ENCODE results near the gene TRAPPC10.

Gene TRAPPC10

DNA sequence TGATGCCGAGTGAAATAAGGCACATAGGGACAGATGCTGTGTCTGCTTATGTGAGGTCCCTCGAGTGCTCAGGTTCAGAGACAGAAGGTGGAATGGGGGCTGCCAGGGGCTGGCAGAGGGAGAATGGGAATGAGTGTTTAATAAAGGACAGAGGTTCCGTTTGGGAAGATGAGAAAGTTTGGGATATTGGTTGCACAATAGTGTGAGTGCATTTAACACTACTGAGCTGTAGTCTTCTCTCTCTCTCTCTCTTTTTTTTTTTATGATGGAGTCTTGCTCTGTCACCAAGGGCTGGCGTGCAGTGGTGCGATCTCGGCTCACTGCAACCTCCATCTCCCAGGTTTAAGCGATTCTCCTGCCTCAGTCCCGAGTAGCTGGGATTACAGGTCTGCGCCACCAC lies 44.9 kb downstream of the TRAPPC10 start:
- no peak overlapping the region for H2AK5ac ChIP-seq (ENCODE audit: low read length)
- no peaks in the 10 kb centered on the region for H3K4me1 ChIP-seq (ENCODE audit: control insufficient read depth in 1 of 2, insufficient read depth in 2 of 2, low read length in 2 of 2)
- no peak overlapping the region for H2BK5ac ChIP-seq (ENCODE audit: low read depth, low read length, poor library complexity)
- no peaks in the 10 kb centered on the region for H3K79me1 ChIP-seq (ENCODE audit: low read length)
- no peak overlapping the region for H4K12ac ChIP-seq (ENCODE audit: low read depth, low read length)
- H3K23ac ChIP-seq (ENCODE audit: low read length): no peak overlapping the region
- H3K27ac ChIP-seq (ENCODE audit: low read depth, low read length): no peak overlapping the region
- WGBS (ENCODE audit: extremely low coverage, insufficient coverage, insufficient read length): 100% methylated on average over 1 of the region's 9 CpGs
- no peak overlapping the region for H3K4ac ChIP-seq (ENCODE audit: low read depth, low read length)
- no peak overlapping the region for H3K4me3 ChIP-seq (ENCODE audit: low read depth, low read length)
- no peak overlapping the region for H4K8ac ChIP-seq (ENCODE audit: low read depth, low read length)
- no peak overlapping the region for H4K91ac ChIP-seq (ENCODE audit: low read depth, low read length)
- H2BK120ac ChIP-seq (ENCODE audit: insufficient read depth, low read length, poor library complexity): no peak overlapping the region
- no peak overlapping the region for H2AFZ ChIP-seq (ENCODE audit: insufficient read depth, low read length, poor library complexity)
- no peak overlapping the region for H3K18ac ChIP-seq (ENCODE audit: low read length)
- no peaks in the 10 kb centered on the region for H3K79me2 ChIP-seq (ENCODE audit: control insufficient read depth, insufficient read depth, low read length, poor library complexity)
- no peak overlapping the region for H2BK12ac ChIP-seq (ENCODE audit: low read length)
- H3K36me3 ChIP-seq (ENCODE audit: control insufficient read depth in 1 of 2, insufficient read depth in 2 of 2, low read length in 2 of 2): peaks cover 18 to 32% of the 10 kb centered on the region in 2 experiments
- no peak for DNase-seq
- no peak overlapping the region for H3K9ac ChIP-seq (ENCODE audit: low read length)
- H3K4me2 ChIP-seq (ENCODE audit: low read length): no peak overlapping the region
- H3K27me3 ChIP-seq (ENCODE audit: insufficient read depth, low read length): no peaks in the 10 kb centered on the region
- H3K9me3 ChIP-seq (ENCODE audit: insufficient read depth, low read depth, low read length): no peaks in the 10 kb centered on the region
- no peak overlapping the region for H3K14ac ChIP-seq (ENCODE audit: low read length)

- H4K8ac ChIP-seq (ENCODE audit: low read depth, low read length): no peak overlapping the region
- WGBS (ENCODE audit: extremely low coverage, insufficient coverage, insufficient read length): no CpG with 5 or more reads among the region's 15 CpGs
- H3K18ac ChIP-seq (ENCODE audit: low read length): no peak overlapping the region
- H2BK120ac ChIP-seq (ENCODE audit: insufficient read depth, low read length, poor library complexity): no peak overlapping the region
- peaks cover 23 to 38% of the 10 kb centered on the region in 2 experiments for H3K36me3 ChIP-seq (ENCODE audit: control insufficient read depth in 1 of 2, insufficient read depth in 2 of 2, low read length in 2 of 2)
- no peak overlapping the region for H3K4me3 ChIP-seq (ENCODE audit: low read depth, low read length)
- no peak overlapping the region for H2BK5ac ChIP-seq (ENCODE audit: low read depth, low read length, poor library complexity)
- H4K12ac ChIP-seq (ENCODE audit: low read depth, low read length): no peak overlapping the region
- H2BK12ac ChIP-seq (ENCODE audit: low read length): no peak overlapping the region
- no peak overlapping the region for H3K23ac ChIP-seq (ENCODE audit: low read length)
- H2AFZ ChIP-seq (ENCODE audit: insufficient read depth, low read length, poor library complexity): no peak overlapping the region
- H3K9ac ChIP-seq (ENCODE audit: low read length): no peak overlapping the region
- DNase-seq: no peak
- H3K4ac ChIP-seq (ENCODE audit: low read depth, low read length): no peak overlapping the region
- no peak overlapping the region for H3K4me2 ChIP-seq (ENCODE audit: low read length)
- H3K27ac ChIP-seq (ENCODE audit: low read depth, low read length): no peak overlapping the region
- H3K79me1 ChIP-seq (ENCODE audit: low read length): no peaks in the 10 kb centered on the region
- no peaks in the 10 kb centered on the region for H3K4me1 ChIP-seq (ENCODE audit: control insufficient read depth in 1 of 2, insufficient read depth in 2 of 2, low read length in 2 of 2)
- H4K91ac ChIP-seq (ENCODE audit: low read depth, low read length): no peak overlapping the region
- H2AK5ac ChIP-seq (ENCODE audit: low read length): no peak overlapping the region
- no peaks in the 10 kb centered on the region for H3K79me2 ChIP-seq (ENCODE audit: control insufficient read depth, insufficient read depth, low read length, poor library complexity)
- no peak overlapping the region for H3K14ac ChIP-seq (ENCODE audit: low read length)
- no peaks in the 10 kb centered on the region for H3K27me3 ChIP-seq (ENCODE audit: insufficient read depth, low read length)
- H3K9me3 ChIP-seq (ENCODE audit: insufficient read depth, low read depth, low read length): no peaks in the 10 kb centered on the region
These were observed 46.0 kb downstream of the TRAPPC10 start for GRCh38 chr21:44057960-44058651.

DNA sequence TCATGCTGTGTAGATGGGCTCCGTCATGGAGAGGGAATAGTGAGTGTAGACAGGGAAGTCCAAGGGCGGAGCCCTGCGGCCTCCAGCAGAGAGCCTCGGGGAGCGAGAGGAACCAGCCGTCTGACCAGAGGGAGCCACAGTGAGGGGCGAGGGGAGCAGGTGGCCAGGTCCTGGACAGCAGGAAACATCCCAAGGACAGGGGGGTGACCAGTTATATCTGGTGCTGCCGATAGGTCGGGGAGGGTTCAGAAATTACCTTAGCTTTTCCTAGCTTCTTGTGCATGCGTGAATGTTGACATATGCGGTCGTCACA lies 46.5 kb downstream of the TRAPPC10 start:
- Histone ChIP-seq H3K4me2 (ENCODE audit: low read length) (no peak overlapping the region), H3K9ac (ENCODE audit: low read length) (no peak overlapping the region), H3K79me2 (ENCODE audit: control insufficient read depth, insufficient read depth, low read length, poor library complexity) (no peaks in the 10 kb centered on the region), H2BK5ac (ENCODE audit: low read depth, low read length, poor library complexity) (no peak overlapping the region), H3K79me1 (ENCODE audit: low read length) (no peaks in the 10 kb centered on the region), H2AFZ (ENCODE audit: insufficient read depth, low read length, poor library complexity) (no peak overlapping the region), H2AK5ac (ENCODE audit: low read length) (no peak overlapping the region), H3K9me3 (ENCODE audit: insufficient read depth, low read depth, low read length) (no peaks in the 10 kb centered on the region), H3K4ac (ENCODE audit: low read depth, low read length) (no peak overlapping the region), H4K91ac (ENCODE audit: low read depth, low read length) (no peak overlapping the region), H3K4me3 (ENCODE audit: low read depth, low read length) (no peak overlapping the region), H3K18ac (ENCODE audit: low read length) (no peak overlapping the region), H3K14ac (ENCODE audit: low read length) (no peak overlapping the region), H4K12ac (ENCODE audit: low read depth, low read length) (no peak overlapping the region), H3K4me1 (ENCODE audit: control insufficient read depth in 1 of 2, insufficient read depth in 2 of 2, low read length in 2 of 2) (no peaks in the 10 kb centered on the region), H3K27me3 (ENCODE audit: insufficient read depth, low read length) (no peaks in the 10 kb centered on the region), H3K23ac (ENCODE audit: low read length) (no peak overlapping the region), H3K27ac (ENCODE audit: low read depth, low read length) (no peak overlapping the region), H2BK12ac (ENCODE audit: low read length) (no peak overlapping the region), H3K36me3 (ENCODE audit: control insufficient read depth in 1 of 2, insufficient read depth in 2 of 2, low read length in 2 of 2) (peaks cover 28 to 43% of the 10 kb centered on the region in 2 experiments), H4K8ac (ENCODE audit: low read depth, low read length) (no peak overlapping the region), H2BK120ac (ENCODE audit: insufficient read depth, low read length, poor library complexity) (no peak overlapping the region)
- no CpG with 5 or more reads among the region's 12 CpGs for WGBS (ENCODE audit: extremely low coverage, insufficient coverage, insufficient read length)
- no peak for DNase-seq

DNA sequence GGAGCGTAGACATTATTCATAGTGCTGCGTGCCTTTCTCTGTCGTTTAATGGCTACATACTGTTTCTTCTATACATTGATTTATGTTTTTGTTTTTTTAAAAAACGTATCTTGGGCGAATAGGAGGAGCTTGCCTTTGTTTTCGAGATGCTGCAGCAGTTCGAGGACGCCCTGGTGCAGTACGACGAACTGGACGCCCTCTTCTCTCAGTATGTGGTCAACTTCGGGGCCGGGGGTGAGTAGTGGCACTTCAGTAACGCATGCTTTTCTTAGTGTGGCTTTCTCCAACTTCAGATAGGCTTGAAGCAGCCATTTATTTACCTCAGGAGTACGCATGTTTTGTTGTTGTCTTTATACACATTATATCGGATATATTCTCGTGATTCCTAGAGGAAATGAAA lies 46.9 kb downstream of the TRAPPC10 start:
- no peaks in the 10 kb centered on the region for H3K4me1 ChIP-seq (ENCODE audit: control insufficient read depth in 1 of 2, insufficient read depth in 2 of 2, low read length in 2 of 2)
- no peak overlapping the region for H3K9ac ChIP-seq (ENCODE audit: low read length)
- H2BK5ac ChIP-seq (ENCODE audit: low read depth, low read length, poor library complexity): no peak overlapping the region
- peaks cover 30 to 46% of the 10 kb centered on the region in 2 experiments for H3K36me3 ChIP-seq (ENCODE audit: control insufficient read depth in 1 of 2, insufficient read depth in 2 of 2, low read length in 2 of 2)
- H3K9me3 ChIP-seq (ENCODE audit: insufficient read depth, low read depth, low read length): no peaks in the 10 kb centered on the region
- no peaks in the 10 kb centered on the region for H3K27me3 ChIP-seq (ENCODE audit: insufficient read depth, low read length)
- H2BK12ac ChIP-seq (ENCODE audit: low read length): no peak overlapping the region
- H2AFZ ChIP-seq (ENCODE audit: insufficient read depth, low read length, poor library complexity): no peak overlapping the region
- no CpG with 5 or more reads among the region's 17 CpGs for WGBS (ENCODE audit: extremely low coverage, insufficient coverage, insufficient read length)
- no peak overlapping the region for H3K4me3 ChIP-seq (ENCODE audit: low read depth, low read length)
- H3K14ac ChIP-seq (ENCODE audit: low read length): no peak overlapping the region
- H3K79me2 ChIP-seq (ENCODE audit: control insufficient read depth, insufficient read depth, low read length, poor library complexity): no peaks in the 10 kb centered on the region
- no peak overlapping the region for H2AK5ac ChIP-seq (ENCODE audit: low read length)
- no peak overlapping the region for H4K12ac ChIP-seq (ENCODE audit: low read depth, low read length)
- H4K91ac ChIP-seq (ENCODE audit: low read depth, low read length): no peak overlapping the region
- H3K79me1 ChIP-seq (ENCODE audit: low read length): no peaks in the 10 kb centered on the region
- H3K4ac ChIP-seq (ENCODE audit: low read depth, low read length): no peak overlapping the region
- H3K27ac ChIP-seq (ENCODE audit: low read depth, low read length): no peak overlapping the region
- H3K4me2 ChIP-seq (ENCODE audit: low read length): no peak overlapping the region
- no peak for DNase-seq
- no peak overlapping the region for H3K23ac ChIP-seq (ENCODE audit: low read length)
- H3K18ac ChIP-seq (ENCODE audit: low read length): no peak overlapping the region
- no peak overlapping the region for H2BK120ac ChIP-seq (ENCODE audit: insufficient read depth, low read length, poor library complexity)
- H4K8ac ChIP-seq (ENCODE audit: low read depth, low read length): no peak overlapping the region

Measured in trophoblast cell (in vitro differentiated cells and primary cell).